A673 (cell line): ENCODE data around the gene SMAD6. TPM values are rescaled to one million over a fixed set of nuclear protein-coding genes. Genes with fewer than 3 reads are reported as not detected.

ENCODE experiments used
- BruUV-seq: library from RNA; stranded (reverse); fragments of 400-500 nt; replicated peaks from 2 replicates; lab custom pipeline; 2021; lab: Mats Ljungman, UMichigan
- CTCF ChIA-PET: fragments of 300-600 bp; sonication (Branson Sonifier 250); formaldehyde crosslinking; loops from one replicate; lab custom pipeline; 2022; ENCODE audit warnings: antibody characterized with exemption; lab: Charles Lee
- POLR2A ChIA-PET: fragments of 300-600 bp; sonication (Branson Sonifier 250); formaldehyde crosslinking; loops from one replicate; lab custom pipeline; 2022; ENCODE audit warnings: antibody characterized with exemption; ENCODE audit not compliant: low non-redundant PET; lab: Charles Lee
- DNase-seq: peaks from one replicate; pipeline ENCODE4 v3.0.0-alpha.2; 2015; ENCODE audit warnings: low spot score
- H3K27ac ChIP-seq: fragments of 200-600 bp; sonication (generic); 2 replicates; pipeline ENCODE4 v1.5.1; 2016; ENCODE audit warnings: mixed run types, low read depth, mild to moderate bottlenecking, mixed read lengths, antibody characterized with exemption, low read length; ENCODE audit not compliant: poor library complexity, severe bottlenecking
- H3K27me3 ChIP-seq: fragments of 200-600 bp; sonication (generic); replicated peaks from 2 replicates; pipeline ENCODE4 v1.6.1; 2017; ENCODE audit warnings: mixed run types, low read depth, mild to moderate bottlenecking, mixed read lengths, antibody characterized with exemption, low read length; ENCODE audit not compliant: insufficient read depth, poor library complexity
- H3K36me3 ChIP-seq: fragments of 200-600 bp; sonication (generic); 2 replicates; pipeline ENCODE4 v1.6.1; 2016; ENCODE audit warnings: mixed run types, mild to moderate bottlenecking, mixed read lengths, antibody characterized with exemption, low read length; ENCODE audit not compliant: insufficient read depth, poor library complexity, severe bottlenecking
- H3K4me1 ChIP-seq: fragments of 200-600 bp; sonication (generic); 2 replicates; pipeline ENCODE4 v1.6.1; 2017; ENCODE audit warnings: mixed run types, mild to moderate bottlenecking, mixed read lengths, antibody characterized with exemption, low read length; ENCODE audit not compliant: insufficient read depth, poor library complexity, severe bottlenecking
- H3K4me3 ChIP-seq: fragments of 200-600 bp; sonication (generic); 2 replicates; pipeline ENCODE4 v1.5.1; 2016; ENCODE audit warnings: low read depth, mixed run types, mild to moderate bottlenecking, mixed read lengths, low read length; ENCODE audit not compliant: poor library complexity, severe bottlenecking
- H3K9me3 ChIP-seq: fragments of 200-600 bp; sonication (generic); 2 replicates; pipeline ENCODE4 v1.6.1; 2016; ENCODE audit warnings: mixed run types, low read depth, mild to moderate bottlenecking, mixed read lengths, antibody characterized with exemption, low read length; ENCODE audit not compliant: poor library complexity, severe bottlenecking
- EZH2 ChIP-seq: fragments of 200-600 bp; sonication (generic); IDR thresholded peaks from 2 replicates; pipeline ENCODE4 v1.6.1; 2017; ENCODE audit warnings: borderline replicate concordance, low read depth, mild to moderate bottlenecking, mixed read lengths, antibody characterized with exemption, low read length; ENCODE audit not compliant: poor library complexity, severe bottlenecking
- intact Hi-C: fragments of 100-400 bp; cut with micrococcal nuclease; formaldehyde crosslinking; loops from one replicate; pipeline ENCODE4 v1.10.0; 2022; ENCODE audit not compliant: unreplicated experiment
- total RNA-seq: library from RNA; stranded (reverse); gene quantifications from 2 replicates; pipeline ENCODE4 v1.2.3, GENCODE V29; 2021
- TF ChIP-seq, protein P1 (sequence below): fragments of 300-800, 200-600 bp; sonication (generic); conservative IDR thresholded peaks from 2 replicates; pipeline ENCODE4 v1.5.1; 2017; ENCODE audit warnings: low read depth, mild to moderate bottlenecking, antibody characterized with exemption, low read length, moderate library complexity, mixed read lengths

The SMAD6 gene
- total RNA-seq, 1 experiment from 2014 or later = 63.9 TPM

DNA sequence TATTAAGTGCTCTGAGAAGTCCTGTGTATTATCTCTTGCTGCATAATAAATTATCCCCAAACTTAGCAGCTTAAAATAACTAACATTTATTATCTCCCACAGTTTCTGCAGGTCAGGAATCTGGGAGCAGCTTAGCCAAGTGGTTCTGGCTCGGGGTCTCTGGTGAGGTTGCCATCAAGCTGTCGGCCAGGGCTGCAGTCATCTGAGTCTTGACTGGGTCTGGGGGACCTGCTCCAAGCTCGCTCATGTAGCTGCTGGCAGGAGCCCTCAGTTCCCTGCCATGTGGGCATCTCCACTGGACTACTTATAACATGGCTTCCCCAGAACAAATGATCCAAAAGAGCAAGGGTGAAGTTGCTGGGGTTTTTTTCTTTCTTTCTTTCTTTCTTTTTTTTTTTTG is 80.7 kb downstream of the SMAD6 start:
- intact Hi-C loops = no loop called here
- POLR2A ChIA-PET = interaction anchor here (0.7 kb wide), 2 partner anchors 20 to 1680 kb away, joined by 3 to 4 read pairs; no protein-coding TSS in a partner anchor
- no peak overlapping the region for H3K27ac ChIP-seq
- H3K27me3 ChIP-seq = no peaks in the 10 kb centered on the region
- TF ChIP-seq, protein P1, sequence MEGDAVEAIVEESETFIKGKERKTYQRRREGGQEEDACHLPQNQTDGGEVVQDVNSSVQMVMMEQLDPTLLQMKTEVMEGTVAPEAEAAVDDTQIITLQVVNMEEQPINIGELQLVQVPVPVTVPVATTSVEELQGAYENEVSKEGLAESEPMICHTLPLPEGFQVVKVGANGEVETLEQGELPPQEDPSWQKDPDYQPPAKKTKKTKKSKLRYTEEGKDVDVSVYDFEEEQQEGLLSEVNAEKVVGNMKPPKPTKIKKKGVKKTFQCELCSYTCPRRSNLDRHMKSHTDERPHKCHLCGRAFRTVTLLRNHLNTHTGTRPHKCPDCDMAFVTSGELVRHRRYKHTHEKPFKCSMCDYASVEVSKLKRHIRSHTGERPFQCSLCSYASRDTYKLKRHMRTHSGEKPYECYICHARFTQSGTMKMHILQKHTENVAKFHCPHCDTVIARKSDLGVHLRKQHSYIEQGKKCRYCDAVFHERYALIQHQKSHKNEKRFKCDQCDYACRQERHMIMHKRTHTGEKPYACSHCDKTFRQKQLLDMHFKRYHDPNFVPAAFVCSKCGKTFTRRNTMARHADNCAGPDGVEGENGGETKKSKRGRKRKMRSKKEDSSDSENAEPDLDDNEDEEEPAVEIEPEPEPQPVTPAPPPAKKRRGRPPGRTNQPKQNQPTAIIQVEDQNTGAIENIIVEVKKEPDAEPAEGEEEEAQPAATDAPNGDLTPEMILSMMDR = no peak
- no peak for TF ChIP-seq EZH2
- no peak for DNase-seq
- no peaks in the 10 kb centered on the region for H3K9me3 ChIP-seq
- BruUV-seq = no TSS peak
- CTCF ChIA-PET = no interaction called here
- H3K4me3 ChIP-seq = no peak overlapping the region
- H3K4me1 ChIP-seq = peaks cover 21% of the 10 kb centered on the region
- peaks cover 7% of the 10 kb centered on the region for H3K36me3 ChIP-seq

DNA sequence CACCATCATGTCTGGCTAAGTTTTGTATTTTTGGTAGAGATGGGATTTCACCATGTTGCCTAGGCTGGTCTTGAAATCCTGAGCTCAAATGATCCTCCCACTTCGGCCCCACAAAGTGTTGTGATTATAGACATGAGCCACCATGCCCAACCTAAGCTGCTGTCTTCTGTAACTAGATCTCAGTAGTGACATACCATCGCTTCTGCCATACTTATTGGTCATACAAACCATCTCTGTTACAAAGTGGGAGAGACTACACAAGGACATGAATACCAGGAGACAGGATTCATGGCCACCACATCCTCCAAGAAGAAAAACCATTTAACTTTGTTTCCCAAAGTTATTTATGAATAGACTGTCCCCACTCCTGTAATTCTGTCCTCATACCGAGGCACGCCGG is 81.3 kb downstream of the SMAD6 start:
- DNase-seq = no peak
- TF ChIP-seq, protein P1 = no peak
- TF ChIP-seq EZH2 = no peak
- H3K27me3 ChIP-seq = no peaks in the 10 kb centered on the region
- no peak overlapping the region for H3K27ac ChIP-seq
- peaks cover 21% of the 10 kb centered on the region for H3K4me1 ChIP-seq
- POLR2A ChIA-PET = interaction anchor here (0.7 kb wide), 2 partner anchors 20 to 1679 kb away, joined by 3 to 4 read pairs; no protein-coding TSS in a partner anchor
- no peaks in the 10 kb centered on the region for H3K9me3 ChIP-seq
- CTCF ChIA-PET = no interaction called here
- no TSS peak for BruUV-seq
- intact Hi-C loops = no loop called here
- peaks cover 7% of the 10 kb centered on the region for H3K36me3 ChIP-seq
- no peak overlapping the region for H3K4me3 ChIP-seq

DNA sequence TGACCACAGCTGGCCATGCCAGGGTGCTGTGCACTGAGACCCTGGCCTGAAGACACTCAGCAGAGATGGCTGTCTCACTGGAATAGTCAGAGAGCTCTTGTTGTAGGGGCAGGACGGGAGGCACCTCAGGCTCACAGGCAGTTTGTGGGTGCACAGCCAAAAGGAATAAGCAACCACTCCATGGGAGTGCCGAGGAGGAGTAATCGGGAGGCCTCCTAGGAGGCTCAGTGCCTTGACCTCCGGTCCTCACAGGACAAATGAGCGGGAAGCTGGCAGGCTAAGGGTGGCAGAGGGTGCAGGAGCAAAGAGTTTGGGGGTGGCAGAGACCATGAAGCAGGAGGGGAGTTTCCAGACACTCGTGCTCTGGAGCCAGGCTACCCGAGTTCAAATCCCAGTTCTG is 81.7 kb downstream of the SMAD6 start:
- Histone ChIP-seq H3K4me3 (no peak overlapping the region), H3K9me3 (no peaks in the 10 kb centered on the region), H3K27ac (no peak overlapping the region), H3K27me3 (no peaks in the 10 kb centered on the region), H3K4me1 (peaks cover 17% of the 10 kb centered on the region), H3K36me3 (peaks cover 7% of the 10 kb centered on the region)
- ChIA-PET POLR2A (interaction anchor here (0.6 kb wide), 1 partner anchor 110 kb away, joined by 3 read pairs; no protein-coding TSS in a partner anchor), CTCF (no interaction called here)
- no TSS peak for BruUV-seq
- TF ChIP-seq, protein P1 = no peak
- TF ChIP-seq EZH2 = no peak
- no peak for DNase-seq
- intact Hi-C loops = no loop called here
